Pancreas (tissue), 10 donors: ENCODE data around the gene KLF7. TPM values are rescaled to one million over a fixed set of nuclear protein-coding genes. Genes with fewer than 3 reads are reported as not detected.
A peak's percentile ranks its signal among the peaks of the same experiment; 100 is the strongest.

Experiments
- ATAC-seq, 4 donors: fragments of 200-7000 bp; cut with Tn5 transposase; one replicate each; pipeline versions ENCODE4 v1.8.0 to v1.9.1; 2020; ENCODE audit warnings: mild to moderate bottlenecking in 4 of 4, moderate library complexity in 4 of 4
- DNase-seq, 6 donors: peaks; one replicate each; pipeline ENCODE4 v3.0.0-alpha.2; 2020
- FAIRE-seq: peaks from 2 replicates; lab custom pipeline; 2012; peaks lifted over from hg19 to GRCh38; lab: Jason Lieb, UNC
- H3K27ac ChIP-seq, 4 donors: fragments of 200-600 bp; sonication (generic); 1 replicate in 3 of 4; 2 replicates in 1 of 4; pipeline versions ENCODE4 v1.5.0 to v1.8.0; 2020
- H3K27me3 ChIP-seq, 4 donors: fragments of 200-600 bp; one replicate each; pipeline ENCODE4 v1.8.0; 2021
- H3K36me3 ChIP-seq, 3 donors: fragments of 200-600 bp; sonication (generic) in 1 of 3; one replicate each; pipeline versions ENCODE4 v1.5.0 to v1.8.0; 2020 to 2021
- H3K4me1 ChIP-seq, 3 donors: fragments of 200-600 bp; one replicate each; pipeline ENCODE4 v1.8.0; 2021
- H3K4me3 ChIP-seq, 4 donors: fragments of 200-600 bp; sonication (generic) in 2 of 4; one replicate each; pipeline versions ENCODE4 v1.5.0 to v1.8.0; 2020 to 2021
- H3K9me3 ChIP-seq, 4 donors: fragments of 200-600 bp; one replicate each; pipeline ENCODE4 v1.8.0; 2021
- CTCF ChIP-seq, 4 donors: fragments of 200-600 bp; sonication (generic) in 3 of 4; IDR thresholded peaks; one replicate each; pipeline versions ENCODE4 v1.5.0 to v1.8.0; 2021; ENCODE audit warnings: antibody characterized with exemption in 4 of 4
- WGBS, 2 donors: extraction: QIAGEN DNeasy Blood & Tissue Kit; methylation state at CpG; one replicate each; pipeline ENCODE4 v1.1.7; 2013; 5-methylcytosine and 5-hydroxymethylcytosine counted together
- intact Hi-C, 3 donors: fragments of 100-400 bp; cut with DNase I; formaldehyde crosslinking; loops; one replicate each; pipeline versions ENCODE4 v1.11.1 to v1.14.2; 2022
- polyA plus RNA-seq, 2 donors: library from polyadenylated mRNA; stranded (reverse); fragments of 200-250 nt; gene quantifications; one replicate each; pipeline ENCODE4 v1.2.3, GENCODE V29; 2013
- total RNA-seq, 6 donors: library from RNA; stranded (reverse); fragmentation: NEBNext Ultra II Directional in 4 of 6; extraction: Animal tissue kit (Norgen Biotek cat#: 25700) in 4 of 6; gene quantifications; one replicate each; pipeline versions ENCODE4 v1.2.1 to v1.2.4, GENCODE V29; 2021 to 2023
- donor health status: healthy with polysubstance abuse.
- donor health status: DM: no; HTN: no; CAD: no; lungs with moderate emphysema.
- donor health status: DM: no; HTN: no; CAD: no.
- donor health status: control.
- donor health status: control.
- donor health status: Bipolar disorder and iron deficiency.
- donor health status: DM: yes; HTN: yes; CAD: no.
- donor health status: DM: no; HTN: no; CAD: no.
- donor health status: DM: no; HTN: no; CAD: no.
- donor health status: DM: yes; HTN: yes; CAD: no.

KLF7 gene
- total and polyA plus RNA-seq, 8 donors = 2.4 to 15.0 (median 5.6) TPM

GRCh38 chr2:207144173-207144785, 21.5 kb downstream of the KLF7 start:
- ATAC-seq (peak in 2 of 4 donors; percentile 4 to 30), DNase-seq (no peak), FAIRE-seq (no peak)
- no peaks in the 10 kb centered on the region for H3K9me3 ChIP-seq
- peaks cover 0 to 11% (median 0%) of the 10 kb centered on the region in 3 donors for H3K4me1 ChIP-seq
- no peak for TF ChIP-seq CTCF (IDR thresholded peaks at IDR 0.05)
- H3K36me3 ChIP-seq = no peaks in the 10 kb centered on the region
- intact Hi-C loops = no loop called here
- H3K4me3 ChIP-seq = no peak overlapping the region
- peak overlapping the region in 3 of 4 donors; percentile 24 to 74 (median 71) for H3K27ac ChIP-seq
- 82 to 84% methylated on average over 3 of the region's 3 CpGs for WGBS, 2 donors
- no peaks in the 10 kb centered on the region for H3K27me3 ChIP-seq

DNA sequence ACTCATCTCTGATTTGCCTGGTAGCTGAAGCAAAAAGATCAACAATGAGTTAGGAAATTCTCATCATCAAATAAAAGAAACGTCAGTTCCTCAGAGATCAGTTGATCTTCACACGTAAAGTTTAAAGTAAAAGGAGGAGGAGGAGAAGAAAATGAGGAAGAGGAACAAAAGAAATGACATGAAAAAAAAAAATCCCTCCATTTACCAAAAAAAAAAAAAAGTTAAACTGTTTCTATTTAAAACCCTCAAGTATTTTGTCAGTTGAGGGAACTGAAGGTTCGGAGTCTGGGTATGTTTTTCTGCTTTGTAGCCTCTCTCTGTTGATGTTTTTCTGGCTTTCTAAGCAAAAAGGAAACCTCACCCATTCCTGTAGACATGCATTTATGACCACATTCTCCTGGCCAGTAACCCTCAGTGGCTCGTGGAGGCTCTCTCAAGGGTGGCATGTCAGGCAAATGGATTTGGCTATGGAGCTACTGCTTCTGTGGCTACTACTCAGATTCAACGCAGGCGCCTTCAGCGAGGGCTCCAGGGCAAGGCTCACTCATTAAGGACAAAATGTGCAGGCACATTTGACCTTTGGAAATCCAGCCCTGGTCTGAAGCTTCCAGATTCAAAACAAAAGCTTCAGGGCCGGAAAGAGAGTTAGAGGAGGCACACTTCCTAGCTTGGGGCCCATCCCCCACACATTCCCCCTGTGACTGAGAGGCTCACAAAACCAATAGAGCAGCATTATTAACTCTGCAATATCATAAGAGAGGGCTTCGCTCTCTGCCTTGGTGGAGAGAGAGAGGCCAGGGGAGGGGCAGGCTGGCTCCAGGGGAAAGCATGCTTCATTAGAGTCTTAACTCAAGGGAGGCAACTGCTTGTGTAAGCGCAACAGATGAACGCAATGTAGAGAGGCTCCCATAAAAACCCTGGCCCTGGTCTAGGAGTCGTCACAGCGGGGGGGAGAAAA, 22.3 kb downstream of the KLF7 start:
- FAIRE-seq = no peak
- H3K4me1 ChIP-seq = peaks cover 0 to 11% (median 0%) of the 10 kb centered on the region in 3 donors

DNA sequence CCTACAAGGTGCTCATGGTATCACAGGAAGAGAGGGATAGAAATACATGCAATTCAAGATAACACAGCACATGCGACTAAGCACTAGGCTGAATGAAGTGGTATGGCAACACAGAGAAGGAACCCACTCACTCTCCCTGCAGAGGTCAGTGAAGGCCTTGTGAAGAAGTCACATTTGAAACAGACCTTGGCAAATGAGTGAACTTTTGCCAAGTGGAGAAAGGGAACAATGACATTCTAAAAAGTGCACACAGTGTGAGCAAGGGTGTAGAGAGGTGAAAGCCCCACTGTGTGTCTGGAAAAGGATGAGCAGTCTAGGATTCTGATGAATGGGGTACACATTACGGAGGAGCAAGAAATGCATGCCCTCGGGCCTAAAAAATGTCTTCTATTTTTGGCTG, 23.3 kb downstream of the KLF7 start:
- no peak for TF ChIP-seq CTCF (IDR thresholded peaks at IDR 0.05)
- H3K36me3 ChIP-seq = no peaks in the 10 kb centered on the region
- peaks cover 0 to 6% (median 0%) of the 10 kb centered on the region in 3 donors for H3K4me1 ChIP-seq
- peak overlapping the region in 2 of 4 donors; percentile 52 to 74 for H3K27ac ChIP-seq
- ATAC-seq (peak in 3 of 4 donors; percentile 47 to 69 (median 52)), FAIRE-seq (no peak), DNase-seq (no peak)
- H3K9me3 ChIP-seq = no peaks in the 10 kb centered on the region
- WGBS, 2 donors = 76% methylated on average over 3 of the region's 3 CpGs
- no peaks in the 10 kb centered on the region for H3K27me3 ChIP-seq
- H3K4me3 ChIP-seq = no peak overlapping the region
- intact Hi-C loops = no loop called here

More for the DNA sequence above, 22.3 kb downstream of the KLF7 start:
- no peak for TF ChIP-seq CTCF (IDR thresholded peaks at IDR 0.05)
- Histone ChIP-seq H3K27me3 (no peaks in the 10 kb centered on the region), H3K9me3 (no peaks in the 10 kb centered on the region), H3K36me3 (no peaks in the 10 kb centered on the region), H3K27ac (peak overlapping the region in 2 of 4 donors; percentile 71 to 74), H3K4me3 (no peak overlapping the region)
- 49 to 59% methylated on average over 13 of the region's 13 CpGs for WGBS, 2 donors
- peak in 3 of 4 donors; percentile 62 to 81 (median 69) for ATAC-seq
- DNase-seq = peak in 2 of 6 donors; percentile 16 to 33
- intact Hi-C loops = no loop called here

- Histone ChIP-seq H3K27me3 (no peaks in the 10 kb centered on the region), H3K9me3 (no peaks in the 10 kb centered on the region), H3K27ac (no peak overlapping the region), H3K4me3 (no peak overlapping the region), H3K36me3 (no peaks in the 10 kb centered on the region), H3K4me1 (peaks cover 0 to 6% (median 0%) of the 10 kb centered on the region in 3 donors)
- intact Hi-C loops = no loop called here
- 75 to 84% methylated on average over 2 of the region's 2 CpGs for WGBS, 2 donors
- TF ChIP-seq CTCF (IDR thresholded peaks at IDR 0.05) = no peak
- ATAC-seq (no peak), FAIRE-seq (no peak), DNase-seq (no peak)
Observed at GRCh38 chr2:207141386-207141785, 24.4 kb downstream of the KLF7 start.
